BE2C (cell line): Measurements from ENCODE around the gene ERH.
A peak's percentile ranks its signal among the peaks of the same experiment; 100 is the strongest.

Experiments
- DNase-seq: peaks from one replicate; pipeline ENCODE4 v3.0.0-alpha.2; 2020
- H3K27me3 ChIP-seq: fragments of 250-450 bp; sonication (Bioruptor Pico); 2 replicates; pipeline ENCODE4 v1.5.1; 2020; ENCODE audit warnings: mild to moderate bottlenecking
- H3K36me3 ChIP-seq: fragments of 250-450 bp; sonication (Bioruptor Pico); 2 replicates; pipeline ENCODE4 v1.5.1; 2020; ENCODE audit warnings: mild to moderate bottlenecking
- H3K4me1 ChIP-seq: fragments of 250-450 bp; sonication (Bioruptor Pico); 2 replicates; pipeline ENCODE4 v1.5.1; 2020
- H3K4me3 ChIP-seq: 2 replicates; pipeline ENCODE4 v1.5.1; 2011; ENCODE audit warnings: low read depth, low read length
- H3K9me3 ChIP-seq: fragments of 250-450 bp; sonication (Bioruptor Pico); 2 replicates; pipeline ENCODE4 v1.5.1; 2020
- CTCF ChIP-seq: IDR thresholded peaks from 2 replicates; pipeline ENCODE4 v1.5.1; 2012; ENCODE audit warnings: mild to moderate bottlenecking, low read depth, low read length

Gene ERH

GRCh38 chr14:69346710-69347109 lies 51.4 kb downstream of the ERH start:
- Histone ChIP-seq H3K9me3 (no peaks in the 10 kb centered on the region), H3K4me3 (no peak overlapping the region), H3K36me3 (no peaks in the 10 kb centered on the region), H3K4me1 (0 out of 2 replicates have a peak, but pooled peaks cover 5% of the 10 kb centered on the region), H3K27me3 (no peaks in the 10 kb centered on the region)
- peak; percentile 87 for TF ChIP-seq CTCF
- peak; percentile 79 for DNase-seq

GRCh38 chr14:69345402-69345801 lies 52.7 kb downstream of the ERH start:
- Histone ChIP-seq H3K4me3 (no peak overlapping the region), H3K9me3 (no peaks in the 10 kb centered on the region), H3K27me3 (no peaks in the 10 kb centered on the region), H3K36me3 (no peaks in the 10 kb centered on the region), H3K4me1 (0 out of 2 replicates have a peak, but pooled peaks cover 5% of the 10 kb centered on the region)
- no peak for TF ChIP-seq CTCF
- DNase-seq: no peak

GRCh38 chr14:69344171-69344570 lies 53.9 kb downstream of the ERH start:
- TF ChIP-seq CTCF: no peak
- Histone ChIP-seq H3K4me1 (0 out of 2 replicates have a peak, but pooled peaks cover 5% of the 10 kb centered on the region), H3K4me3 (no peak overlapping the region), H3K36me3 (no peaks in the 10 kb centered on the region), H3K27me3 (no peaks in the 10 kb centered on the region), H3K9me3 (no peaks in the 10 kb centered on the region)
- no peak for DNase-seq

- Histone ChIP-seq H3K9me3 (no peaks in the 10 kb centered on the region), H3K4me3 (no peak overlapping the region), H3K27me3 (no peaks in the 10 kb centered on the region), H3K4me1 (0 out of 2 replicates have a peak, but pooled peaks cover 5% of the 10 kb centered on the region), H3K36me3 (no peaks in the 10 kb centered on the region)
- no peak for DNase-seq
- no peak for TF ChIP-seq CTCF
These were observed 55.1 kb downstream of the ERH start for GRCh38 chr14:69342928-69343525.

- DNase-seq: no peak
- no peak for TF ChIP-seq CTCF
- Histone ChIP-seq H3K36me3 (no peaks in the 10 kb centered on the region), H3K4me1 (0 out of 2 replicates have a peak, but pooled peaks cover 5% of the 10 kb centered on the region), H3K9me3 (no peaks in the 10 kb centered on the region), H3K4me3 (no peak overlapping the region), H3K27me3 (no peaks in the 10 kb centered on the region)
These were observed 58.7 kb downstream of the ERH start for GRCh38 chr14:69339426-69339825.

GRCh38 chr14:69337984-69338383 lies 60.1 kb downstream of the ERH start:
- H3K4me1 ChIP-seq: 0 out of 2 replicates have a peak, but pooled peaks cover 1% of the 10 kb centered on the region
- no peaks in the 10 kb centered on the region for H3K27me3 ChIP-seq
- H3K9me3 ChIP-seq: no peaks in the 10 kb centered on the region
- H3K4me3 ChIP-seq: no peak overlapping the region
- no peak for DNase-seq
- H3K36me3 ChIP-seq: no peaks in the 10 kb centered on the region
- TF ChIP-seq CTCF: no peak
